Raji (cell line): ENCODE results near the gene CD84.

Experiments
- POLR2A ChIP-seq: IDR thresholded peaks from 2 replicates; pipeline ENCODE4 v1.6.1; 2011; ENCODE audit warnings: low read depth, low read length, control low read depth; ENCODE audit not compliant: insufficient read depth

The CD84 gene

GRCh38 chr1:160618327-160618726 is 39.0 kb upstream of the CD84 start:
- TF ChIP-seq POLR2A: no peak

GRCh38 chr1:160615660-160616059 is 36.4 kb upstream of the CD84 start:
- TF ChIP-seq POLR2A: no peak

GRCh38 chr1:160614410-160614809 is 35.1 kb upstream of the CD84 start:
- TF ChIP-seq POLR2A: no peak

GRCh38 chr1:160612613-160613218 is 33.4 kb upstream of the CD84 start:
- TF ChIP-seq POLR2A: no peak

- TF ChIP-seq POLR2A: no peak
Observed at GRCh38 chr1:160610569-160611242, 31.4 kb upstream of the CD84 start.

- no peak for TF ChIP-seq POLR2A
Observed at GRCh38 chr1:160608941-160609340, 29.6 kb upstream of the CD84 start.

GRCh38 chr1:160608514-160608913 is 29.2 kb upstream of the CD84 start:
- TF ChIP-seq POLR2A: no peak

GRCh38 chr1:160608057-160608456 is 28.8 kb upstream of the CD84 start:
- TF ChIP-seq POLR2A: no peak

- TF ChIP-seq POLR2A: no peak
Observed at GRCh38 chr1:160607672-160608032, 28.4 kb upstream of the CD84 start.

GRCh38 chr1:160607011-160607671 is 27.8 kb upstream of the CD84 start:
- no peak for TF ChIP-seq POLR2A

GRCh38 chr1:160606611-160607010 is 27.3 kb upstream of the CD84 start:
- no peak for TF ChIP-seq POLR2A

- TF ChIP-seq POLR2A: no peak
Observed at GRCh38 chr1:160605792-160606479, 26.6 kb upstream of the CD84 start.

- TF ChIP-seq POLR2A: no peak
Observed at GRCh38 chr1:160605205-160605604, 25.9 kb upstream of the CD84 start.

- no peak for TF ChIP-seq POLR2A
Observed at GRCh38 chr1:160597705-160598104, 18.4 kb upstream of the CD84 start.

GRCh38 chr1:160597051-160597450 is 17.8 kb upstream of the CD84 start:
- TF ChIP-seq POLR2A: no peak

GRCh38 chr1:160590488-160590887 is 11.2 kb upstream of the CD84 start:
- TF ChIP-seq POLR2A: no peak

GRCh38 chr1:160588468-160588867 is 9.2 kb upstream of the CD84 start:
- no peak for TF ChIP-seq POLR2A

- TF ChIP-seq POLR2A: no peak
Observed at GRCh38 chr1:160584784-160585183, 5.5 kb upstream of the CD84 start.
